GM23338 (cell line): ENCODE results near the gene DUSP8. TPM values are rescaled to one million over a fixed set of nuclear protein-coding genes. Genes with fewer than 3 reads are reported as not detected.

Experiments used
- ATAC-seq: fragments of 200-7000 bp; cut with Tn5 transposase; 3 replicates; pipeline ENCODE4 v1.9.1; 2020
- DNase-seq: peaks from one replicate; pipeline ENCODE4 v3.0.0-alpha.2; 2015; ENCODE audit warnings: low spot score
- H2AFZ ChIP-seq: fragments of 200-600 bp; sonication (generic); 2 replicates; pipeline ENCODE4 v1.8.0; 2016; ENCODE audit warnings: antibody characterized with exemption, mild to moderate bottlenecking, moderate library complexity
- H3F3A ChIP-seq: fragments of 200-600 bp; sonication (generic); replicated peaks from 2 replicates; pipeline ENCODE4 v1.8.0; 2017; ENCODE audit warnings: antibody characterized with exemption, mixed run types, low read depth
- H3K27ac ChIP-seq: fragments of 200-600 bp; sonication (generic); 2 replicates; pipeline ENCODE4 v1.6.1; 2016; ENCODE audit warnings: low read depth
- H3K27me3 ChIP-seq: fragments of 200-600 bp; sonication (generic); 2 replicates; pipeline ENCODE4 v1.8.0; 2016; ENCODE audit warnings: mild to moderate bottlenecking, mixed run types, moderate library complexity; ENCODE audit not compliant: insufficient read depth
- H3K36me3 ChIP-seq: fragments of 200-600 bp; sonication (generic); 2 replicates; pipeline ENCODE4 v1.8.0; 2016; ENCODE audit warnings: mild to moderate bottlenecking; ENCODE audit not compliant: insufficient read depth
- H3K4me1 ChIP-seq: fragments of 200-600 bp; sonication (generic); 2 replicates; pipeline ENCODE4 v1.8.0; 2016; ENCODE audit warnings: mild to moderate bottlenecking, moderate library complexity; ENCODE audit not compliant: insufficient read depth
- H3K4me2 ChIP-seq: fragments of 200-600 bp; sonication (generic); 2 replicates; pipeline ENCODE4 v1.7.1; 2017; ENCODE audit warnings: mixed run types
- H3K4me3 ChIP-seq: fragments of 200-600 bp; sonication (generic); 2 replicates; pipeline ENCODE4 v1.6.1; 2016; ENCODE audit warnings: mixed run types
- H3K79me2 ChIP-seq: fragments of 200-600 bp; sonication (generic); replicated peaks from 2 replicates; pipeline ENCODE4 v1.8.0; 2017; ENCODE audit warnings: mild to moderate bottlenecking; ENCODE audit not compliant: insufficient read depth
- H3K9me2 ChIP-seq: fragments of 200-600 bp; sonication (generic); 2 replicates; pipeline ENCODE4 v1.8.0; 2017; ENCODE audit not compliant: insufficient read depth
- H4K20me1 ChIP-seq: fragments of 200-600 bp; sonication (generic); replicated peaks from 2 replicates; pipeline ENCODE4 v1.8.0; 2017; ENCODE audit warnings: mild to moderate bottlenecking; ENCODE audit not compliant: insufficient read depth
- H3K27ac Mint-ChIP-seq: 2 replicates; pipeline ENCODE4 v1.8.0; 2020; ENCODE audit warnings: inconsistent platforms, mild to moderate bottlenecking, moderate library complexity, mixed read lengths
- H3K27me3 Mint-ChIP-seq: 3 replicates; pipeline ENCODE4 v1.8.0; 2022; ENCODE audit warnings: low read depth, mild to moderate bottlenecking, moderate library complexity, mixed read lengths, inconsistent platforms; ENCODE audit not compliant: insufficient read depth, poor library complexity
- H3K36me3 Mint-ChIP-seq: 3 replicates; pipeline ENCODE4 v1.8.0; 2021; ENCODE audit warnings: low read depth, mild to moderate bottlenecking, inconsistent platforms, moderate library complexity, mixed read lengths
- H3K4me1 Mint-ChIP-seq: 3 replicates; pipeline ENCODE4 v1.8.0; 2020; ENCODE audit warnings: mild to moderate bottlenecking, inconsistent platforms, mixed read lengths
- H3K4me3 Mint-ChIP-seq: 3 replicates; pipeline ENCODE4 v1.8.0; 2021; ENCODE audit warnings: moderate library complexity, mild to moderate bottlenecking, inconsistent platforms, mixed read lengths
- H3K9me3 Mint-ChIP-seq: 3 replicates; pipeline ENCODE4 v1.8.0; 2020; ENCODE audit warnings: moderate library complexity, mild to moderate bottlenecking, inconsistent platforms, mixed read lengths
- CREB1 ChIP-seq: fragments of 250-450 bp; sonication (Bioruptor Pico); IDR thresholded peaks from 2 replicates; pipeline ENCODE4 v1.5.0; 2020; ENCODE audit warnings: low read depth, mild to moderate bottlenecking, moderate library complexity
- ETS1 ChIP-seq: IDR thresholded peaks from 2 replicates; pipeline ENCODE4 v1.6.1; 2016; ENCODE audit warnings: antibody characterized with exemption
- JUNB ChIP-seq: IDR thresholded peaks from one replicate; pipeline ENCODE4 v1.6.1; 2016; ENCODE audit warnings: antibody characterized with exemption; ENCODE audit not compliant: unreplicated experiment
- NANOG ChIP-seq: IDR thresholded peaks from 2 replicates; pipeline ENCODE4 v1.6.1; 2016; ENCODE audit warnings: antibody characterized with exemption, borderline replicate concordance
- POLR2AphosphoS5 ChIP-seq: IDR thresholded peaks from 2 replicates; pipeline ENCODE4 v1.6.1; 2016; ENCODE audit warnings: antibody characterized with exemption, low read depth
- STAT1 ChIP-seq: IDR thresholded peaks from one replicate; pipeline ENCODE4 v1.6.1; 2016; ENCODE audit warnings: antibody characterized with exemption; ENCODE audit not compliant: unreplicated experiment
- polyA plus RNA-seq: library from polyadenylated mRNA; unstranded; fragments of >200 nt; fragmentation: Nextera tagmentation; extraction: Ambion mirVana; gene quantifications from 2 replicates; pipeline ENCODE4 v1.2.1, GENCODE V29; 2016
- total RNA-seq: library from RNA; depleted of rRNA; stranded (reverse); fragments of >200 nt; shearing (Covaris generic); gene quantifications from 2 replicates; pipeline ENCODE4 v1.2.3, GENCODE V29; 2014
- TF ChIP-seq, protein P1 (sequence below), 2 experiments: fragments of 200-600 bp in 1 of 2; sonication (generic) in 1 of 2; conservative IDR thresholded peaks; 2 replicates each; pipeline versions ENCODE4 v1.5.1 to v1.6.1; 2016 to 2017; ENCODE audit warnings: antibody characterized with exemption in 2 of 2, low read depth in 2 of 2, mild to moderate bottlenecking in 2 of 2, moderate library complexity in 1 of 2
- TF ChIP-seq, protein P2 (sequence below): IDR thresholded peaks from one replicate; pipeline ENCODE4 v1.6.1; 2018; ENCODE audit warnings: antibody characterized with exemption; ENCODE audit not compliant: unreplicated experiment

DUSP8 gene
- total and polyA plus RNA-seq, 2 experiments from 2014 or later = 1.1 TPM

DNA sequence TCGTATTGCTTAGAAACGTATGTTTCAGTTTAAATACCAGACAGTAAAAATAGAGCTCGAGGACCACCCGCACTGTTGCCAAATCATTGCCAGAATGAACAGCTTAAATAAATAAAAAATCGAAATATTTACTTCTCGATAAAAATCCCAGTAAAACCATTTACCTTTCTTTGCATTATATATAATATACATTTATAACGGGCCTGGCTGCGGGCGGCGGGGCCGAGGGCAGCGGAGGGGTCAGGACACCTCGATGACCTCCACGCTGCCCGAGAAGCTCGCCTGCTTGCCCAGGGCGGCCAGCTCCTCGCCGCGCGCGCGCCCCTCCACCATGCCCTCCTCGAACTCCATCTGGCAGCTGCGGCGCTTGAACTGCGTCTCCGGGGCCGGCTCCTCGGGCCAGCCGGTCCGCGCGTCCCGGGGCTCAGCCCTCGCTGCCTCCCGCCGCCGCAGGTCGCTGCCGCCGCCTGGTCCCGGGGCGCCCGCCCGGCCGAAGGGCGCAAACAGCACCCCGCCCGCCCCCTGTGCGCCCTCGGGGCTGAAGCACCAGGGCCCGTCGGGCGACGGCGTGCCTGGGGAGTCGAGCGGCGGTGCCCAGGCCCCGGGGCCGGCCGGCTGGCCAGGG is 15.7 kb downstream of the DUSP8 start:
- Histone ChIP-seq H3K9me2 (no peaks in the 10 kb centered on the region), H3F3A (no peaks in the 10 kb centered on the region), H3K4me2 (peak overlapping the region; percentile 80), H3K36me3 (no peaks in the 10 kb centered on the region), H3K4me3 (peak overlapping the region; percentile 46), H3K27ac (no peak overlapping the region), H4K20me1 (no peaks in the 10 kb centered on the region), H3K27me3 (peaks cover 49% of the 10 kb centered on the region), H3K4me1 (peaks cover 31% of the 10 kb centered on the region), H2AFZ (no peak overlapping the region), H3K79me2 (no peaks in the 10 kb centered on the region)
- TF ChIP-seq, protein P1, sequence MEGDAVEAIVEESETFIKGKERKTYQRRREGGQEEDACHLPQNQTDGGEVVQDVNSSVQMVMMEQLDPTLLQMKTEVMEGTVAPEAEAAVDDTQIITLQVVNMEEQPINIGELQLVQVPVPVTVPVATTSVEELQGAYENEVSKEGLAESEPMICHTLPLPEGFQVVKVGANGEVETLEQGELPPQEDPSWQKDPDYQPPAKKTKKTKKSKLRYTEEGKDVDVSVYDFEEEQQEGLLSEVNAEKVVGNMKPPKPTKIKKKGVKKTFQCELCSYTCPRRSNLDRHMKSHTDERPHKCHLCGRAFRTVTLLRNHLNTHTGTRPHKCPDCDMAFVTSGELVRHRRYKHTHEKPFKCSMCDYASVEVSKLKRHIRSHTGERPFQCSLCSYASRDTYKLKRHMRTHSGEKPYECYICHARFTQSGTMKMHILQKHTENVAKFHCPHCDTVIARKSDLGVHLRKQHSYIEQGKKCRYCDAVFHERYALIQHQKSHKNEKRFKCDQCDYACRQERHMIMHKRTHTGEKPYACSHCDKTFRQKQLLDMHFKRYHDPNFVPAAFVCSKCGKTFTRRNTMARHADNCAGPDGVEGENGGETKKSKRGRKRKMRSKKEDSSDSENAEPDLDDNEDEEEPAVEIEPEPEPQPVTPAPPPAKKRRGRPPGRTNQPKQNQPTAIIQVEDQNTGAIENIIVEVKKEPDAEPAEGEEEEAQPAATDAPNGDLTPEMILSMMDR (conservative IDR thresholded peaks at IDR 0.05; ENCODE audit: low read depth in 2 of 2) = no peak
- TF ChIP-seq CREB1 (CRISPR knock-in tag) (no peak), JUNB (no peak), NANOG (no peak), STAT1 (no peak), POLR2AphosphoS5 (no peak), ETS1 (no peak)
- TF ChIP-seq, protein P2, sequence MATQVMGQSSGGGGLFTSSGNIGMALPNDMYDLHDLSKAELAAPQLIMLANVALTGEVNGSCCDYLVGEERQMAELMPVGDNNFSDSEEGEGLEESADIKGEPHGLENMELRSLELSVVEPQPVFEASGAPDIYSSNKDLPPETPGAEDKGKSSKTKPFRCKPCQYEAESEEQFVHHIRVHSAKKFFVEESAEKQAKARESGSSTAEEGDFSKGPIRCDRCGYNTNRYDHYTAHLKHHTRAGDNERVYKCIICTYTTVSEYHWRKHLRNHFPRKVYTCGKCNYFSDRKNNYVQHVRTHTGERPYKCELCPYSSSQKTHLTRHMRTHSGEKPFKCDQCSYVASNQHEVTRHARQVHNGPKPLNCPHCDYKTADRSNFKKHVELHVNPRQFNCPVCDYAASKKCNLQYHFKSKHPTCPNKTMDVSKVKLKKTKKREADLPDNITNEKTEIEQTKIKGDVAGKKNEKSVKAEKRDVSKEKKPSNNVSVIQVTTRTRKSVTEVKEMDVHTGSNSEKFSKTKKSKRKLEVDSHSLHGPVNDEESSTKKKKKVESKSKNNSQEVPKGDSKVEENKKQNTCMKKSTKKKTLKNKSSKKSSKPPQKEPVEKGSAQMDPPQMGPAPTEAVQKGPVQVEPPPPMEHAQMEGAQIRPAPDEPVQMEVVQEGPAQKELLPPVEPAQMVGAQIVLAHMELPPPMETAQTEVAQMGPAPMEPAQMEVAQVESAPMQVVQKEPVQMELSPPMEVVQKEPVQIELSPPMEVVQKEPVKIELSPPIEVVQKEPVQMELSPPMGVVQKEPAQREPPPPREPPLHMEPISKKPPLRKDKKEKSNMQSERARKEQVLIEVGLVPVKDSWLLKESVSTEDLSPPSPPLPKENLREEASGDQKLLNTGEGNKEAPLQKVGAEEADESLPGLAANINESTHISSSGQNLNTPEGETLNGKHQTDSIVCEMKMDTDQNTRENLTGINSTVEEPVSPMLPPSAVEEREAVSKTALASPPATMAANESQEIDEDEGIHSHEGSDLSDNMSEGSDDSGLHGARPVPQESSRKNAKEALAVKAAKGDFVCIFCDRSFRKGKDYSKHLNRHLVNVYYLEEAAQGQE = no peak
- Mint-ChIP-seq H3K4me1 (peaks cover 30% of the 10 kb centered on the region), H3K27ac (no peak overlapping the region), H3K36me3 (no peaks in the 10 kb centered on the region), H3K27me3 (peaks cover 63% of the 10 kb centered on the region), H3K4me3 (peak overlapping the region; percentile 54; the same call in 2 of the 3 replicates), H3K9me3 (no peaks in the 10 kb centered on the region)
- DNase-seq (peak; percentile 51), ATAC-seq (peak; percentile 1; the same call in 2 of the 3 replicates)

DNA sequence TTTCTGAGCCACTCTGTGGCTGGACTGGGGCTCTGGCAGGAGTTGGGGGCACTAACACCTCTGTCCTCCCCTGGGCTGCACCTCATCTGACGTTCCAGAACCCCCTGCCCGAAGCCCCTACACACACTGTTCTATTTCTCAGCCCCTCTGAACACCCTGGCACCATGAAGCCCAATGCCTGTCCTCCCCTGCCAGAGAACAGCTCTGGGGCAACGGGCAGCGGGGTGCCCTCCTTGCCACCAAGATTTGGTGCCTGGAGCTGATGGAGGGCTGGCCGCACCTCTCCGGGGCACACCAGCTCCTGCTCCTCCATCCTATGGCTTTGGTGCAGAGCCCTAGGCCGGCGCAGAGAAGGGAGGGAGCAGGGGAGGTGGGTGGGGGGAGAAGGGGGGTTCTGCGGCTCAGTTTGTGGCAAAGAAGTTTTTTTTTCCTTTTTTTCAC is 16.3 kb downstream of the DUSP8 start:
- Histone ChIP-seq H3K79me2 (no peaks in the 10 kb centered on the region), H3K27ac (no peak overlapping the region), H4K20me1 (no peaks in the 10 kb centered on the region), H3K4me1 (peaks cover 31% of the 10 kb centered on the region), H3K4me3 (peak overlapping the region; percentile 46), H3K27me3 (peaks cover 49% of the 10 kb centered on the region), H3K36me3 (no peaks in the 10 kb centered on the region), H3K4me2 (peak overlapping the region; percentile 80), H3K9me2 (no peaks in the 10 kb centered on the region), H3F3A (no peaks in the 10 kb centered on the region), H2AFZ (no peak overlapping the region)
- Mint-ChIP-seq H3K27me3 (peaks cover 62% of the 10 kb centered on the region), H3K4me1 (peaks cover 30% of the 10 kb centered on the region), H3K36me3 (no peaks in the 10 kb centered on the region), H3K27ac (no peak overlapping the region), H3K9me3 (no peaks in the 10 kb centered on the region), H3K4me3 (peak overlapping the region; percentile 54)
- no peak for DNase-seq
- ATAC-seq = peak; percentile 8
- no peak for TF ChIP-seq STAT1
